ENCODE results near the gene ATP6AP1. TPM values are rescaled to one million over a fixed set of nuclear protein-coding genes. Genes with fewer than 3 reads are reported as not detected.

ATP6AP1 gene
- total and polyA plus RNA-seq, 2 of the 13 experiments (the other 11 are each of a cell fraction or from before 2014, with no cell fraction given): 56.7 to 110 TPM

GRCh38 chrX:154397888-154398667, 30.4 kb upstream of the ATP6AP1 start, which contains the start of gene RPL10 (continued):
- TF ChIP-seq ZNF574 (CRISPR knock-in tag; IDR thresholded peaks at IDR 0.05): peak; percentile 99
- no peak for TF ChIP-seq TRIM22 (IDR thresholded peaks at IDR 0.05)
- no peak for TF ChIP-seq ZNF335 (CRISPR knock-in tag; IDR thresholded peaks at IDR 0.05)
- 0 out of 2 replicates have a peak, but pooled peaks have one; percentile 9 for TF ChIP-seq ZNF709 (CRISPR knock-in tag; IDR thresholded peaks at IDR 0.05)
- TF ChIP-seq, protein P1, sequence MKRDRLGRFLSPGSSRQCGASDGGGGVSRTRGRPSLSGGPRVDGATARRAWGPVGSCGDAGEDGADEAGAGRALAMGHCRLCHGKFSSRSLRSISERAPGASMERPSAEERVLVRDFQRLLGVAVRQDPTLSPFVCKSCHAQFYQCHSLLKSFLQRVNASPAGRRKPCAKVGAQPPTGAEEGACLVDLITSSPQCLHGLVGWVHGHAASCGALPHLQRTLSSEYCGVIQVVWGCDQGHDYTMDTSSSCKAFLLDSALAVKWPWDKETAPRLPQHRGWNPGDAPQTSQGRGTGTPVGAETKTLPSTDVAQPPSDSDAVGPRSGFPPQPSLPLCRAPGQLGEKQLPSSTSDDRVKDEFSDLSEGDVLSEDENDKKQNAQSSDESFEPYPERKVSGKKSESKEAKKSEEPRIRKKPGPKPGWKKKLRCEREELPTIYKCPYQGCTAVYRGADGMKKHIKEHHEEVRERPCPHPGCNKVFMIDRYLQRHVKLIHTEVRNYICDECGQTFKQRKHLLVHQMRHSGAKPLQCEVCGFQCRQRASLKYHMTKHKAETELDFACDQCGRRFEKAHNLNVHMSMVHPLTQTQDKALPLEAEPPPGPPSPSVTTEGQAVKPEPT (CRISPR knock-in tag; IDR thresholded peaks at IDR 0.05; ENCODE audit: low read depth): no peak
- no peak for TF ChIP-seq SOX6 (IDR thresholded peaks at IDR 0.05)
- no peak for TF ChIP-seq SOX6 (CRISPR knock-in tag; IDR thresholded peaks at IDR 0.05)
- TF ChIP-seq ZNF333 (CRISPR knock-in tag; IDR thresholded peaks at IDR 0.05; ENCODE audit: borderline replicate concordance): peak; percentile 23; the same call in 1 of the 2 replicates
- TF ChIP-seq HMGA1 (CRISPR knock-in tag; conservative IDR thresholded peaks at IDR 0.05): no peak
- TF ChIP-seq NFKBIZ (CRISPR knock-in tag; IDR thresholded peaks at IDR 0.05): no peak
- TF ChIP-seq FOXJ3 (CRISPR knock-in tag; IDR thresholded peaks at IDR 0.05; ENCODE audit: borderline replicate concordance): no peak
- TF ChIP-seq ZNF883 (CRISPR knock-in tag; IDR thresholded peaks at IDR 0.05; ENCODE audit: not compliant biosample characterization): no peak
- no peak for TF ChIP-seq NR2F1 (CRISPR knock-in tag; IDR thresholded peaks at IDR 0.05)
- peak; percentile 85; the same call in 1 of the 2 replicates for TF ChIP-seq IRF2 (CRISPR knock-in tag; IDR thresholded peaks at IDR 0.05)
- no peak; the same call in 1 of the 2 replicates for TF ChIP-seq ZNF790 (CRISPR knock-in tag; IDR thresholded peaks at IDR 0.05; ENCODE audit: borderline replicate concordance)
- 0 out of 2 replicates have a peak, but pooled peaks have one; percentile 13 for TF ChIP-seq RFX3 (CRISPR knock-in tag; IDR thresholded peaks at IDR 0.05)
- no peak; the same call in 1 of the 2 replicates for TF ChIP-seq SKIL (CRISPR knock-in tag; IDR thresholded peaks at IDR 0.05; ENCODE audit: borderline replicate concordance)
- no peak for TF ChIP-seq ZFP36L1 (CRISPR knock-in tag; IDR thresholded peaks at IDR 0.05)
- 0 out of 2 replicates have a peak, but pooled peaks have one; percentile 41 for TF ChIP-seq HDAC6 (IDR thresholded peaks at IDR 0.05; ENCODE audit: low read depth, low read length)
- TF ChIP-seq HES4 (CRISPR knock-in tag; IDR thresholded peaks at IDR 0.05; ENCODE audit: borderline replicate concordance): peak; percentile 19; the same call in 1 of the 2 replicates
- TF ChIP-seq HMG20A (CRISPR knock-in tag; IDR thresholded peaks at IDR 0.05; ENCODE audit: borderline replicate concordance): no peak
- TF ChIP-seq FOXK1 (CRISPR knock-in tag; IDR thresholded peaks at IDR 0.05; ENCODE audit: borderline replicate concordance, low read depth): peak; percentile 55; the same call in 1 of the 2 replicates
